ENCODE data around the gene AAGAB.

The AAGAB gene

DNA sequence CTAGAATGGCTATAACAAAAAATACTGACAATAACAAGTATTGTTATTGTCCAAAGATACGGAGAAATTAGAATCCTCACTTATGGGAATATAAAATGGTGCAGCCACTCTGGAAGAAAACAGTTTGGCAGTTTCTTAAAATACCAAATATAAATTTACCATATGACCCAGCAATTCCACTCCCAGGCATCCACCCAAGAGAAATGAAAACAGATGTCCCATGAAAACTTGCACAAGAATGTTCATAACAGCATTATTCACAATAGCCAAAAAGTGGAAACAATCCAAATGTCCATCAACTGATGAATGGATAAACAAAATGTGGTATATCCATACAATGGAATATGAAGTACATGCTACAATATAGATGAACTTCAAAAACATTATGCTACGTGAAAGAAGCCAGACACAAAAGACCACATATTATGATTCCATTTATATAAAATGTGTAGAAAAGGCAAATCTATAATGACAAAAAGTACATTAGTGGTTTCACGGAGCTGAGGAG, 9.4 kb downstream of the AAGAB start:
- peaks cover 18% of the 10 kb centered on the region for H3K4me1 Mint-ChIP-seq
- peaks cover 49% of the 10 kb centered on the region for H3K36me3 Mint-ChIP-seq (ENCODE audit: low read depth)
- H3K27me3 Mint-ChIP-seq (ENCODE audit: low read depth, poor library complexity) = no peaks in the 10 kb centered on the region
- TF ChIP-seq CTCF (IDR thresholded peaks at IDR 0.05) = no peak
- no peak overlapping the region for H3K4me3 Mint-ChIP-seq
- no peak for DNase-seq
- H3K27ac Mint-ChIP-seq = no peak overlapping the region
- H3K9me3 Mint-ChIP-seq = peaks cover 4% of the 10 kb centered on the region

- H3K4me1 Mint-ChIP-seq = peaks cover 18% of the 10 kb centered on the region
- peaks cover 38% of the 10 kb centered on the region for H3K36me3 Mint-ChIP-seq (ENCODE audit: low read depth)
Observed at GRCh38 chr15:67242708-67243111, 11.8 kb downstream of the AAGAB start.

DNA sequence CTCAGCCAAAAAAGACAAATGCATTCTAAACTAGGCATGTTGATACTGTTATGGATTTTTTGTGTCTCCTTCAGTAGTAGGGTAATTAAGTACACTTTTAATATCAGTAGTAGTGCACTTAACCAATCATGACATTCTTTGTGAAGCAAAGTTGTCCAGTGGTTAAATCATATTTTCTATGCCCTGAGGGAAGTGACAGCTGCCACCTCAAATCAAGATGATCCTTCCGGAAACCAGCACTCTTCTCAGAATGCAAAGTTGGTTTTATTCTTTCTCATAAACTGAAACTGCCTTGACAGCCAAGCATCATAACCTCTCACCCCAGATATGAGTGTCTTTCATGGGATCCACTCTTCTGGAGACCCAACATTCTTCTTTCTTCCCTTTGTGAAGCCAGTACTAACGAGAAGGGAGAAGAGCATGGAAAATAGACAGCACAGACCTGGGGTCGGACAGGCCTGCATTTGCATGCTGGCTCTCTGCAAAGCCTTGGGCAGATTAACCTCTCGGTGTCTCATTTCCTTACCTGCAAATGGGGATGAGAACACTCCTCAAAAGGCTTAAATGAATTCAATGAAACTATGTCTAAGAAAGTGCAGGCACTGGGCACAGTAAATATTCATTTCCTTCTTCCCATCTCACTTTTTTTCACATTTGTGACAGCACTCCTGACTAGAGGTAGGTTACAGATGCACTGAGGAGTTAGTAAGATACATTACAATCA, 13.2 kb downstream of the AAGAB start:
- H3K36me3 Mint-ChIP-seq (ENCODE audit: low read depth) = peaks cover 24% of the 10 kb centered on the region
- H3K27me3 Mint-ChIP-seq (ENCODE audit: low read depth, poor library complexity) = no peaks in the 10 kb centered on the region
- TF ChIP-seq CTCF (IDR thresholded peaks at IDR 0.05) = no peak
- peaks cover 18% of the 10 kb centered on the region for H3K4me1 Mint-ChIP-seq
- no peak overlapping the region for H3K4me3 Mint-ChIP-seq
- H3K9me3 Mint-ChIP-seq = no peaks in the 10 kb centered on the region
- DNase-seq = no peak
- H3K27ac Mint-ChIP-seq = no peak overlapping the region

More at GRCh38 chr15:67242708-67243111, 11.8 kb downstream of the AAGAB start:
- Mint-ChIP-seq H3K27me3 (ENCODE audit: low read depth, poor library complexity) (no peaks in the 10 kb centered on the region), H3K9me3 (peaks cover 4% of the 10 kb centered on the region), H3K27ac (no peak overlapping the region), H3K4me3 (no peak overlapping the region)
- no peak for DNase-seq
- no peak for TF ChIP-seq CTCF (IDR thresholded peaks at IDR 0.05)

DNA sequence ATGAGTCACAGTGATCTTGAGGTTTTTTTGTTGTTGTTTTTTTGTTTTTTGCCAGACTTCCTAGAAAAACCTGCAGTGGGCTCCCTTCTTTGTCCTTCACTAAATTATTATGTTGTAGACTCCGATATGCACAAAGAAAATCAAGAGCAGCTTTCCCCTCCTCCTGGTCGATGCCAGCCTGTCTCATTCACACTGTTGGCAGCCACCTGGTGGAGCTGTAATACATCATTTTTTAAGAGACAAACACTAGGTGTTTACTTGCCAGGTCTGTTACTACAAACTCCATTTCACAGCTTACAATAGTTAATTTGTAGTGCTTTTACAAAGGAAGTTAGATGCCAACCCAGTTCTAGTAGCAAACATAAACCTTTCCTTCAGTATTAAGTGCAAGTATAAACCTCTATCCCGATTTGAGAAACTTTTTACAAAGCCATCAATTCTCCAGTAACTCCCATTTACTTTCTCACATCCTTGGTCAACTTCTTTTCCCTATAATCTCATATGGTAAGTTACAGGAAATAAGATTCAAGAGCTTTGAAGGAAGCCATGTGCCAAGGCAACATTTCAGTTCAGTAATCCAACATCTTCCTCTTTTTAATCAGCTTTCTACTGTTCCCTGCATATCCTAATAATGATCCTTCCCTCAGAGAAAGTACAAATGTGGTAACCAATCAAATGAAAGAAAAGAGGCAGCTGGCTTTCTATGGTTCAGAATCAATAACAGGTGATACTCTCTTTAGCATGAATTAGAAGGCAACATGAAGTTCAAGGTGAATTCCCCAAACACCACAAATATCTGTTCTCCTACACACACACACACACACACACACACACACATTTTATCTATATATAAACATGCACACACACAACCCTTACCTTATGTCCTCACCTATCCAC, 14.0 kb downstream of the AAGAB start:
- no peak overlapping the region for H3K27ac Mint-ChIP-seq
- H3K27me3 Mint-ChIP-seq (ENCODE audit: low read depth, poor library complexity) = no peaks in the 10 kb centered on the region
- peaks cover 18% of the 10 kb centered on the region for H3K4me1 Mint-ChIP-seq
- H3K36me3 Mint-ChIP-seq (ENCODE audit: low read depth) = peaks cover 20% of the 10 kb centered on the region
- no peaks in the 10 kb centered on the region for H3K9me3 Mint-ChIP-seq
- DNase-seq = no peak
- H3K4me3 Mint-ChIP-seq = no peak overlapping the region
- no peak for TF ChIP-seq CTCF (IDR thresholded peaks at IDR 0.05)

GRCh38 chr15:67232591-67232990, 21.9 kb downstream of the AAGAB start:
- H3K4me1 Mint-ChIP-seq = peaks cover under 1% of the 10 kb centered on the region
- no peak overlapping the region for H3K4me3 Mint-ChIP-seq
- peaks cover 62% of the 10 kb centered on the region for H3K36me3 Mint-ChIP-seq (ENCODE audit: low read depth)
- H3K9me3 Mint-ChIP-seq = no peaks in the 10 kb centered on the region
- H3K27me3 Mint-ChIP-seq (ENCODE audit: low read depth, poor library complexity) = no peaks in the 10 kb centered on the region
- no peak for TF ChIP-seq CTCF (IDR thresholded peaks at IDR 0.05)
- H3K27ac Mint-ChIP-seq = no peak overlapping the region
- DNase-seq = no peak
